ENCODE data around the gene FBL.

FBL gene

DNA sequence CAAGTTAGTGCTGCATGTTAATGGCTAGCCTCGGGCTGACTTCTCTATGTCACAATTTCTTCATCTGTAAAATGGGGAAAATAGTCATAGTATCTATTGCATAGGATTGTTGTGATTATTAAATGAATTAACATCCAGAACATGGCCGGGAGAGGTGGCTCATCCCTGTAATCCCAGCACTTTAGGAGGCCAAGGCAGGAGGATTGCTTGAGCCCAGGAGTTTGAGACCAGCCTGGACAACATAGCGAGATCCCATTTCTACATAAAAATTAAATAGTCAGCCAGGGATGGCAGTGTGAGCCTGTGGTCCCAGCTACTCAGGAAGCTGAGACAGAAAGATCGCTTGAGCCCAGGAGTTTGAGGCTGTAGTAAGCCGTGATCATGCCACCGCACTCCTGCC lies 21.8 kb upstream of the FBL start:
- no peaks in the 10 kb centered on the region for H3K27me3 ChIP-seq (ENCODE audit: low read length)
- H4K20me1 ChIP-seq (ENCODE audit: low read depth, low read length), result no peaks in the 10 kb centered on the region
- H3K79me2 ChIP-seq (ENCODE audit: insufficient read depth, low read length), result no peaks in the 10 kb centered on the region
- H3K9me2 ChIP-seq (replicated peaks; ENCODE audit: insufficient read depth, low read length), result no peaks in the 10 kb centered on the region
- no peak overlapping the region for H2AFZ ChIP-seq (ENCODE audit: low read depth, low read length, severe bottlenecking)
- H3K9me3 ChIP-seq (ENCODE audit: insufficient read depth, low read length), result no peaks in the 10 kb centered on the region
- H3F3A ChIP-seq (ENCODE audit: insufficient read depth), result no peaks in the 10 kb centered on the region
- no peak overlapping the region for H3K4me2 ChIP-seq (ENCODE audit: low read depth, low read length, poor library complexity, severe bottlenecking)
- H3K36me3 ChIP-seq (ENCODE audit: low read length), result no peaks in the 10 kb centered on the region
- TF ChIP-seq CTCF (IDR thresholded peaks at IDR 0.05; ENCODE audit: insufficient read depth, low read length, poor library complexity, severe bottlenecking) (no peak), EZH2phosphoT487 (conservative IDR thresholded peaks at IDR 0.05; ENCODE audit: low read length) (no peak)
- H3K4me3 ChIP-seq (ENCODE audit: insufficient read depth, low read length, poor library complexity, severe bottlenecking), result no peak overlapping the region
- no peak overlapping the region for H3K9ac ChIP-seq (ENCODE audit: low read length)
- no peak overlapping the region for H3K27ac ChIP-seq (ENCODE audit: low read depth, low read length)

DNA sequence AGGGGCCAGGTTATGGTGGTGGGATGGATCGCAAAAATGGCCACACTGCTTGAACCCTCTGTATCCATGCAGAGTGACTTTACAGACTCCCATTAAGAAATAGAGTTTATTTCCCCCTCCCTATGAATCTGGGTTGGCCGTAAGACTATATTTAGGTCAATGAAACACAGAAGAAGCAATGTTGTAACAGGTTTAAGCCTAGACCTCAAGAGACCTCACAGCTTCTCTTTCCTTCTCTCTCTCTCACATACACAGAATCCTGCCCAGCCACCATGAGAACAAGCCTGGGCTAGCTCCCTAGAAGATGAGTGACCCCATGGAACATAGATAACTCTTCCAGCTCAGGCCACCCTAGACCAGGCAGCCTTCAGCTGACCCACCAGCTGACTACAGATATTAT lies 21.0 kb upstream of the FBL start:
- no peaks in the 10 kb centered on the region for H3K9me2 ChIP-seq (replicated peaks; ENCODE audit: insufficient read depth, low read length)
- no peak overlapping the region for H2AFZ ChIP-seq (ENCODE audit: low read depth, low read length, severe bottlenecking)
- H3K36me3 ChIP-seq (ENCODE audit: low read length), result no peaks in the 10 kb centered on the region
- no peak for TF ChIP-seq EZH2phosphoT487 (conservative IDR thresholded peaks at IDR 0.05; ENCODE audit: low read length)
- TF ChIP-seq CTCF (IDR thresholded peaks at IDR 0.05; ENCODE audit: insufficient read depth, low read length, poor library complexity, severe bottlenecking), result no peak
- no peaks in the 10 kb centered on the region for H3F3A ChIP-seq (ENCODE audit: insufficient read depth)
- H4K20me1 ChIP-seq (ENCODE audit: low read depth, low read length), result no peaks in the 10 kb centered on the region
- no peak overlapping the region for H3K4me2 ChIP-seq (ENCODE audit: low read depth, low read length, poor library complexity, severe bottlenecking)
- H3K9me3 ChIP-seq (ENCODE audit: insufficient read depth, low read length), result no peaks in the 10 kb centered on the region
- no peaks in the 10 kb centered on the region for H3K79me2 ChIP-seq (ENCODE audit: insufficient read depth, low read length)
- no peak overlapping the region for H3K27ac ChIP-seq (ENCODE audit: low read depth, low read length)
- H3K9ac ChIP-seq (ENCODE audit: low read length), result no peak overlapping the region
- no peak overlapping the region for H3K4me3 ChIP-seq (ENCODE audit: insufficient read depth, low read length, poor library complexity, severe bottlenecking)
- H3K27me3 ChIP-seq (ENCODE audit: low read length), result no peaks in the 10 kb centered on the region

DNA sequence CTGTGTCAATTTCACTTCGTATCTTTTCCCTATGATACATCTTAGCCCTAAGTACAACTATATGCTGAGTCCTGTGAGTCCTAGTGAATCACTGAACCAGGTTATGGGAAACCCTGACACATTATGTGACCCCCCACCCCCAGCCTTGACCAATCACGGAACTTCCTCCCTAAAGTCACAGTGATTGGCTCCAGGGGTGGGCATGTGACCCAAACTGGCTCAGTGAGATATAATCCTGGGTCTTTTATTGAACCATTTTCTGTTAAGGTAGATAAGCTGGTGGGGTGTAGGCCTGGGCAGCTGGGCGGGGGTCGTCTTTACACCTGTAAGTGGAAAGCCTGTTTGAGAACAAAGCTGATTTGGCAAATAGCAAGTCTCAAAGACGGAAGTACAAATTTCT lies 19.8 kb upstream of the FBL start:
- H4K20me1 ChIP-seq (ENCODE audit: low read depth, low read length), result no peaks in the 10 kb centered on the region
- no peak overlapping the region for H3K4me3 ChIP-seq (ENCODE audit: insufficient read depth, low read length, poor library complexity, severe bottlenecking)
- no peaks in the 10 kb centered on the region for H3K27me3 ChIP-seq (ENCODE audit: low read length)
- no peak overlapping the region for H3K9ac ChIP-seq (ENCODE audit: low read length)
- H3K4me2 ChIP-seq (ENCODE audit: low read depth, low read length, poor library complexity, severe bottlenecking), result no peak overlapping the region
- no peaks in the 10 kb centered on the region for H3K9me2 ChIP-seq (replicated peaks; ENCODE audit: insufficient read depth, low read length)
- no peaks in the 10 kb centered on the region for H3K79me2 ChIP-seq (ENCODE audit: insufficient read depth, low read length)
- no peaks in the 10 kb centered on the region for H3K9me3 ChIP-seq (ENCODE audit: insufficient read depth, low read length)
- H3K27ac ChIP-seq (ENCODE audit: low read depth, low read length), result no peak overlapping the region
- TF ChIP-seq CTCF (IDR thresholded peaks at IDR 0.05; ENCODE audit: insufficient read depth, low read length, poor library complexity, severe bottlenecking) (no peak), EZH2phosphoT487 (conservative IDR thresholded peaks at IDR 0.05; ENCODE audit: low read length) (no peak)
- H3F3A ChIP-seq (ENCODE audit: insufficient read depth), result no peaks in the 10 kb centered on the region
- H3K36me3 ChIP-seq (ENCODE audit: low read length), result no peaks in the 10 kb centered on the region
- H2AFZ ChIP-seq (ENCODE audit: low read depth, low read length, severe bottlenecking), result no peak overlapping the region

DNA sequence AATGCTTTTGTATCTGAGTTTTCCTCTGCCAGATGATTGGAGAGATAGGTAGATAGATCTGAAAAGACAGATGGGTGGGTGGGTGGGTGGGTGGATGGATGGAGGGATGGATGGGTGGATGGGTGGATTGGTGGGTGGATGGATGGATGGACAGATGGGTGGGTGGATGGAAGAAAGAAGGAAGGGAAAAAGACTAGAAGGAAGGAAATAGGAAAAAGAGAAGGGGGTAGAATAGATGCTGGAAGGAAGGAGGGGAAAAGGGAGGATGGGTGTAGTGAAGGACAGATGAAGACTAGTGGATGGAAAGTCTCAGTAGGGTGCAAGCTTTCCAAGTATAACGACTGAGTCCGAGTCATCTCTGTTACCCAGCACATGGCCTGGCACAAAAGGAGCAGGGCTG lies 19.0 kb upstream of the FBL start:
- Histone ChIP-seq H3K9ac (ENCODE audit: low read length) (no peak overlapping the region), H3K4me3 (ENCODE audit: insufficient read depth, low read length, poor library complexity, severe bottlenecking) (no peak overlapping the region)
- TF ChIP-seq CTCF (IDR thresholded peaks at IDR 0.05; ENCODE audit: insufficient read depth, low read length, poor library complexity, severe bottlenecking) (no peak), EZH2phosphoT487 (conservative IDR thresholded peaks at IDR 0.05; ENCODE audit: low read length) (no peak)

More for the DNA sequence above, 19.0 kb upstream of the FBL start:
- H3K27ac ChIP-seq (ENCODE audit: low read depth, low read length), result no peak overlapping the region
- no peaks in the 10 kb centered on the region for H3K9me2 ChIP-seq (replicated peaks; ENCODE audit: insufficient read depth, low read length)
- no peaks in the 10 kb centered on the region for H3K9me3 ChIP-seq (ENCODE audit: insufficient read depth, low read length)
- no peak overlapping the region for H3K4me2 ChIP-seq (ENCODE audit: low read depth, low read length, poor library complexity, severe bottlenecking)
- no peak overlapping the region for H2AFZ ChIP-seq (ENCODE audit: low read depth, low read length, severe bottlenecking)
- H4K20me1 ChIP-seq (ENCODE audit: low read depth, low read length), result no peaks in the 10 kb centered on the region
- no peaks in the 10 kb centered on the region for H3F3A ChIP-seq (ENCODE audit: insufficient read depth)
- H3K79me2 ChIP-seq (ENCODE audit: insufficient read depth, low read length), result no peaks in the 10 kb centered on the region
- no peaks in the 10 kb centered on the region for H3K27me3 ChIP-seq (ENCODE audit: low read length)
- H3K36me3 ChIP-seq (ENCODE audit: low read length), result no peaks in the 10 kb centered on the region

Data from SU-DHL-6 (cell line).